Spinal cord (tissue), 4 donors: ENCODE data around the gene MCHR1. TPM values are rescaled to one million over a fixed set of nuclear protein-coding genes. Genes with fewer than 3 reads are reported as not detected.

Source experiments
- polyA plus RNA-seq, 2 donors: library from polyadenylated mRNA; unstranded; fragments of 120-200 nt; gene quantifications; one replicate each; pipeline ENCODE4 v1.2.1, GENCODE V29; 2013; ENCODE audit not compliant: insufficient read length in 2 of 2
- total RNA-seq, 2 donors: library from RNA; depleted of rRNA in 1 of 2; stranded (reverse); fragments of 120-200 nt in 1 of 2; fragments of >200 nt in 1 of 2; gene quantifications; one replicate each; pipeline versions ENCODE4 v1.2.3 to v1.2.4, GENCODE V29; 2013 to 2014

The MCHR1 gene
- total and polyA plus RNA-seq, 4 donors, result 2.4 to 7.3 (median 5.9) TPM

Other genes starting within 250 kb of the MCHR1 start
- gene MRTFA, start 42.8 kb upstream of the MCHR1 start, total RNA-seq, result 10 to 100 TPM; 19.2 to 28.7 TPM
- gene MRTFA, start 42.8 kb upstream of the MCHR1 start, polyA plus RNA-seq, result 10 to 100 TPM; 39.2 to 42.0 TPM
- gene SLC25A17, start 139.9 kb downstream of the MCHR1 start, total RNA-seq, result 10 to 100 TPM; 27.4 to 29.8 TPM
- gene SLC25A17, start 139.9 kb downstream of the MCHR1 start, polyA plus RNA-seq, result 10 to 100 TPM; 39.5 to 43.2 TPM
- 100 to 1,000 TPM; 194 to 407 TPM for gene ST13, start 177.2 kb downstream of the MCHR1 start, total RNA-seq
- gene ST13, start 177.2 kb downstream of the MCHR1 start, polyA plus RNA-seq, result 100 to 1,000 TPM; 289 to 373 TPM
- 10 to 100 TPM in 1 of 2 donors, 1 to 10 TPM in 1; 9.5 to 12.6 TPM for gene XPNPEP3, start 177.7 kb downstream of the MCHR1 start, total RNA-seq
- 10 to 100 TPM in 1 of 2 donors, 1 to 10 TPM in 1; 9.2 to 11.6 TPM for gene XPNPEP3, start 177.7 kb downstream of the MCHR1 start, polyA plus RNA-seq
- not detected for gene DNAJB7, start 182.6 kb downstream of the MCHR1 start, total RNA-seq
- gene DNAJB7, start 182.6 kb downstream of the MCHR1 start, polyA plus RNA-seq, result 1 to 10 TPM in 1 of 2 donors, under 1 TPM in 1; 0.97 to 1.2 TPM